Islet precursor cell (in vitro differentiated cells): ENCODE measurements around the gene UCK1.
A peak's percentile ranks its signal among the peaks of the same experiment; 100 is the strongest.

Experiments used
- DNase-seq: peaks from one replicate; pipeline ENCODE4 v3.0.0-alpha.2; 2018

Gene UCK1

GRCh38 chr9:131492070-131492469, 39.0 kb downstream of the UCK1 start:
- DNase-seq = no peak

- no peak for DNase-seq
Observed at GRCh38 chr9:131491001-131491710, 39.9 kb downstream of the UCK1 start.

- no peak for DNase-seq
Observed at GRCh38 chr9:131490514-131490913, 40.5 kb downstream of the UCK1 start.

GRCh38 chr9:131487621-131488031, 43.4 kb downstream of the UCK1 start:
- DNase-seq = peak; percentile 60

GRCh38 chr9:131487001-131487400, 44.1 kb downstream of the UCK1 start:
- peak; percentile 45 for DNase-seq

GRCh38 chr9:131485728-131486422, 45.2 kb downstream of the UCK1 start:
- DNase-seq = peak; percentile 52

GRCh38 chr9:131485206-131485605, 45.9 kb downstream of the UCK1 start:
- peak; percentile 56 for DNase-seq

- DNase-seq = peak; percentile 29
Observed at GRCh38 chr9:131484560-131485185, 46.4 kb downstream of the UCK1 start.

GRCh38 chr9:131484051-131484445, 47.0 kb downstream of the UCK1 start:
- peak; percentile 40 for DNase-seq

- peak; percentile 35 for DNase-seq
Observed at GRCh38 chr9:131483319-131484050, 47.6 kb downstream of the UCK1 start.

- peak; percentile 51 for DNase-seq
Observed at GRCh38 chr9:131482343-131483006, 48.6 kb downstream of the UCK1 start.

GRCh38 chr9:131481441-131482342, 49.4 kb downstream of the UCK1 start:
- peak; percentile 42 for DNase-seq

- no peak for DNase-seq
Observed at GRCh38 chr9:131480258-131480657, 50.8 kb downstream of the UCK1 start.

GRCh38 chr9:131478911-131479310, 52.2 kb downstream of the UCK1 start:
- no peak for DNase-seq

- no peak for DNase-seq
Observed at GRCh38 chr9:131478421-131478868, 52.6 kb downstream of the UCK1 start.

- DNase-seq = no peak
Observed at GRCh38 chr9:131477816-131478419, 53.1 kb downstream of the UCK1 start.

- no peak for DNase-seq
Observed at GRCh38 chr9:131477367-131477766, 53.7 kb downstream of the UCK1 start.

GRCh38 chr9:131476777-131477345, 54.2 kb downstream of the UCK1 start:
- DNase-seq = no peak

- no peak for DNase-seq
Observed at GRCh38 chr9:131475956-131476776, 54.9 kb downstream of the UCK1 start.
